Measurements from ENCODE around the gene LSM2.
"Not testable (repeated sequence)": the region's sequence is repeated elsewhere in the genome, so short reads cannot be mapped to it uniquely, and the experiment has no call there.

Gene LSM2

GRCh38 chr6:31822036-31822821 lies 15.5 kb upstream of the LSM2 start:
- peak overlapping the region; percentile 98 for H3K27ac ChIP-seq (ENCODE audit: low read depth, low read length)

GRCh38 chr6:31821301-31822035 lies 14.7 kb upstream of the LSM2 start:
- peak overlapping the region; percentile 82 for H3K4me3 ChIP-seq (ENCODE audit: low read length)
- peak overlapping the region; percentile 70 for H3K9ac ChIP-seq (ENCODE audit: low read length)
- peak overlapping the region; percentile 98 for H3K27ac ChIP-seq (ENCODE audit: low read depth, low read length)
- H3K27me3 ChIP-seq (ENCODE audit: control insufficient read depth, insufficient read depth, low read length) = no peaks in the 10 kb centered on the region
- H3K4me1 ChIP-seq (ENCODE audit: control insufficient read depth, insufficient read depth, low read length) = peaks cover 15% of the 10 kb centered on the region
- no peaks in the 10 kb centered on the region for H3K36me3 ChIP-seq (ENCODE audit: control insufficient read depth, insufficient read depth, low read length)

More at GRCh38 chr6:31822036-31822821, 15.5 kb upstream of the LSM2 start:
- Histone ChIP-seq H3K27me3 (ENCODE audit: control insufficient read depth, insufficient read depth, low read length) (no peaks in the 10 kb centered on the region), H3K4me1 (ENCODE audit: control insufficient read depth, insufficient read depth, low read length) (peaks cover 15% of the 10 kb centered on the region), H3K36me3 (ENCODE audit: control insufficient read depth, insufficient read depth, low read length) (no peaks in the 10 kb centered on the region), H3K9ac (ENCODE audit: low read length) (peak overlapping the region; percentile 50), H3K4me3 (ENCODE audit: low read length) (peak overlapping the region; percentile 82)

GRCh38 chr6:31820399-31820798 lies 13.6 kb upstream of the LSM2 start:
- H3K27ac ChIP-seq (ENCODE audit: low read depth, low read length); H3K36me3 ChIP-seq (ENCODE audit: control insufficient read depth, insufficient read depth, low read length); H3K27me3 ChIP-seq (ENCODE audit: control insufficient read depth, insufficient read depth, low read length); H3K9ac ChIP-seq (ENCODE audit: low read length): not testable (repeated sequence)
- Histone ChIP-seq H3K4me1 (ENCODE audit: control insufficient read depth, insufficient read depth, low read length) (peaks cover 13% of the 10 kb centered on the region), H3K4me3 (ENCODE audit: low read length) (peak overlapping the region; percentile 8)

- no peak overlapping the region for H3K4me3 ChIP-seq (ENCODE audit: low read length)
- H3K36me3 ChIP-seq (ENCODE audit: control insufficient read depth, insufficient read depth, low read length) = no peaks in the 10 kb centered on the region
- no peaks in the 10 kb centered on the region for H3K27me3 ChIP-seq (ENCODE audit: control insufficient read depth, insufficient read depth, low read length)
- H3K9ac ChIP-seq (ENCODE audit: low read length) = no peak overlapping the region
- peak overlapping the region; percentile 50 for H3K27ac ChIP-seq (ENCODE audit: low read depth, low read length)
- peaks cover 13% of the 10 kb centered on the region for H3K4me1 ChIP-seq (ENCODE audit: control insufficient read depth, insufficient read depth, low read length)
These were observed 13.1 kb upstream of the LSM2 start for GRCh38 chr6:31819871-31820299.

- Histone ChIP-seq H3K4me1 (ENCODE audit: control insufficient read depth, insufficient read depth, low read length) (peaks cover 14% of the 10 kb centered on the region), H3K27ac (ENCODE audit: low read depth, low read length) (peak overlapping the region; percentile 52), H3K4me3 (ENCODE audit: low read length) (peak overlapping the region; percentile 59)
- not testable (repeated sequence) for H3K9ac ChIP-seq (ENCODE audit: low read length); H3K36me3 ChIP-seq (ENCODE audit: control insufficient read depth, insufficient read depth, low read length); H3K27me3 ChIP-seq (ENCODE audit: control insufficient read depth, insufficient read depth, low read length)
These were observed 11.3 kb upstream of the LSM2 start for GRCh38 chr6:31817929-31818511.

DNA sequence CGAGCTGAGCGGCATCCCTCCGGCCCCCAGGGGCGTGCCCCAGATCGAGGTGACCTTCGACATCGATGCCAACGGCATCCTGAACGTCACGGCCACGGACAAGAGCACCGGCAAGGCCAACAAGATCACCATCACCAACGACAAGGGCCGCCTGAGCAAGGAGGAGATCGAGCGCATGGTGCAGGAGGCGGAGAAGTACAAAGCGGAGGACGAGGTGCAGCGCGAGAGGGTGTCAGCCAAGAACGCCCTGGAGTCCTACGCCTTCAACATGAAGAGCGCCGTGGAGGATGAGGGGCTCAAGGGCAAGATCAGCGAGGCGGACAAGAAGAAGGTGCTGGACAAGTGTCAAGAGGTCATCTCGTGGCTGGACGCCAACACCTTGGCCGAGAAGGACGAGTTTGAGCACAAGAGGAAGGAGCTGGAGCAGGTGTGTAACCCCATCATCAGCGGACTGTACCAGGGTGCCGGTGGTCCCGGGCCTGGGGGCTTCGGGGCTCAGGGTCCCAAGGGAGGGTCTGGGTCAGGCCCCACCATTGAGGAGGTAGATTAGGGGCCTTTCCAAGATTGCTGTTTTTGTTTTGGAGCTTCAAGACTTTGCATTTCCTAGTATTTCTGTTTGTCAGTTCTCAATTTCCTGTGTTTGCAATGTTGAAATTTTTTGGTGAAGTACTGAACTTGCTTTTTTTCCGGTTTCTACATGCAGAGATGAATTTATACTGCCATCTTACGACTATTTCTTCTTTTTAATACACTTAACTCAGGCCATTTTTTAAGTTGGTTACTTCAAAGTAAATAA lies 10.6 kb upstream of the LSM2 start:
- not testable (repeated sequence) for H3K4me1 ChIP-seq (ENCODE audit: control insufficient read depth, insufficient read depth, low read length); H3K36me3 ChIP-seq (ENCODE audit: control insufficient read depth, insufficient read depth, low read length); H3K9ac ChIP-seq (ENCODE audit: low read length); H3K27me3 ChIP-seq (ENCODE audit: control insufficient read depth, insufficient read depth, low read length)
- peak overlapping the region; percentile 59 for H3K4me3 ChIP-seq (ENCODE audit: low read length)
- H3K27ac ChIP-seq (ENCODE audit: low read depth, low read length) = peak overlapping the region; percentile 52

DNA sequence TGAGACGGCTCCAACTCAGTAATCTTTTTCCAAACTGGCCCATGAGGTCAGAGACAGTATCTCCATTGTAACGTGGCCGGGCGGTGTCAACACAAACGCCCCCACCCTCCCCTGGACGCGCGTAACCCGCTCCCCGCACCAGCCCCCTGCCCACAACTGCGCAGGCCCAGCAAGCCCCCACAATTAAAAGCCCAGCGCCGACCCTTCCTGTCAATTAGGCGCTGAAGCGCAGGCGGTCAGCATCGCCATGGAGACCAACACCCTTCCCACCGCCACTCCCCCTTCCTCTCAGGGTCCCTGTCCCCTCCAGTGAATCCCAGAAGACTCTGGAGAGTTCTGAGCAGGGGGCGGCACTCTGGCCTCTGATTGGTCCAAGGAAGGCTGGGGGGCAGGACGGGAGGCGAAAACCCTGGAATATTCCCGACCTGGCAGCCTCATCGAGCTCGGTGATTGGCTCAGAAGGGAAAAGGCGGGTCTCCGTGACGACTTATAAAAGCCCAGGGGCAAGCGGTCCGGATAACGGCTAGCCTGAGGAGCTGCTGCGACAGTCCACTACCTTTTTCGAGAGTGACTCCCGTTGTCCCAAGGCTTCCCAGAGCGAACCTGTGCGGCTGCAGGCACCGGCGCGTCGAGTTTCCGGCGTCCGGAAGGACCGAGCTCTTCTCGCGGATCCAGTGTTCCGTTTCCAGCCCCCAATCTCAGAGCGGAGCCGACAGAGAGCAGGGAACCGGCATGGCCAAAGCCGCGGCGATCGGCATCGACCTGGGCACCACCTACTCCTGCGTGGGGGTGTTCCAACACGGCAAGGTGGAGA lies 8.5 kb upstream of the LSM2 start, which contains the start of the genes HSPA1A and HSPA1L:
Gene HSPA1A, plus strand, starts transcription at position 519 of the 814 bp plus-strand sequence. Its CDS starts 214 bp downstream, at position 733.
Gene HSPA1L, minus strand, starts transcription at position 259 of the 814 bp plus-strand sequence. CDS start 3,311 bp downstream, outside the sequence.
- peak within 1 kb of the TSS; percentile 90 for H3K9ac ChIP-seq (ENCODE audit: low read length)
- peaks cover 6% of the 10 kb centered on the region for H3K4me1 ChIP-seq (ENCODE audit: control insufficient read depth, insufficient read depth, low read length)
- no peaks in the 10 kb centered on the region for H3K36me3 ChIP-seq (ENCODE audit: control insufficient read depth, insufficient read depth, low read length)
- peak within 1 kb of the TSS; percentile 97 for H3K27ac ChIP-seq (ENCODE audit: low read depth, low read length)
- no peaks in the 10 kb centered on the region for H3K27me3 ChIP-seq (ENCODE audit: control insufficient read depth, insufficient read depth, low read length)
- peak within 1 kb of the TSS; percentile 97 for H3K4me3 ChIP-seq (ENCODE audit: low read length)

DNA sequence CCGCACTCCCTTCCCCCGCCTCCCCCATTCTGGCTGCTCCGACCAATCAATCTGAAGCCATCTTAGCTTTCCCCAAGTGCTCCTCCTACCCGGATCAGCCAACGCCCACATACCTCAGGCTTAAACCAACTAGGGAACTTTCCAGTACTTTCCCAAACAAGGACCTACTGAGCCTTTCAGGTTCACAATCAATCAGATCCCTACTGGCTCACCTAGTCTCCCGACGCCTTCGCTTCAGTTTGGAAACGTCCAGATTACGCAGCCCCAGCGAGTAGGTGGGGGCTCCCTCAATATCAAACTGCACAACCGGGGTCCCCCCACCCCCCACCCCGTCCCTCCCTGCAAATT lies 7.9 kb upstream of the LSM2 start:
- Histone ChIP-seq H3K4me1 (ENCODE audit: control insufficient read depth, insufficient read depth, low read length) (peaks cover 6% of the 10 kb centered on the region), H3K27ac (ENCODE audit: low read depth, low read length) (peak overlapping the region; percentile 97), H3K9ac (ENCODE audit: low read length) (no peak overlapping the region), H3K4me3 (ENCODE audit: low read length) (peak overlapping the region; percentile 48), H3K27me3 (ENCODE audit: control insufficient read depth, insufficient read depth, low read length) (no peaks in the 10 kb centered on the region), H3K36me3 (ENCODE audit: control insufficient read depth, insufficient read depth, low read length) (no peaks in the 10 kb centered on the region)

DNA sequence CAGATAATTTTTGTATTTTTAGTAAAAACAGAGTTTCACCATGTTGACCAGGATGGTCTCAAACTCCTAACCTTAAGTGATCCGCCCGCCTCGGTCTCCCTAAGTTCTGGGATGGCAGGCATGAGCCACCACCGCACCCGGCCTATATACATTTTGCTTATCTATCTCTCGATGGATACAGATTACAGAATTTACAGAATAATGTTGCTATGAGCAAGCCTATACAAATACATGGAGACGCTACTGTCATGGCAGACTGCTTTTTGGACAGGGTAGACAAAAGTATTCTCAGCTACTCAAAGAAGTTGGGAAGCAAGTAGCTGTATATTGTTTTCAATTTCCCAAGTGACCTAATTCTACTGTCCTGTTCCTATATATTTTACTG lies 6.7 kb upstream of the LSM2 start:
- no peaks in the 10 kb centered on the region for H3K27me3 ChIP-seq (ENCODE audit: control insufficient read depth, insufficient read depth, low read length)
- no peak overlapping the region for H3K9ac ChIP-seq (ENCODE audit: low read length)
- H3K36me3 ChIP-seq (ENCODE audit: control insufficient read depth, insufficient read depth, low read length) = no peaks in the 10 kb centered on the region
- H3K4me3 ChIP-seq (ENCODE audit: low read length) = peak overlapping the region; percentile 22
- H3K4me1 ChIP-seq (ENCODE audit: control insufficient read depth, insufficient read depth, low read length) = peaks cover 6% of the 10 kb centered on the region
- H3K27ac ChIP-seq (ENCODE audit: low read depth, low read length) = peak overlapping the region; percentile 84

- Histone ChIP-seq H3K36me3 (ENCODE audit: control insufficient read depth, insufficient read depth, low read length) (no peaks in the 10 kb centered on the region), H3K27ac (ENCODE audit: low read depth, low read length) (no peak overlapping the region), H3K27me3 (ENCODE audit: control insufficient read depth, insufficient read depth, low read length) (no peaks in the 10 kb centered on the region), H3K9ac (ENCODE audit: low read length) (no peak overlapping the region), H3K4me1 (ENCODE audit: control insufficient read depth, insufficient read depth, low read length) (peaks cover 7% of the 10 kb centered on the region), H3K4me3 (ENCODE audit: low read length) (no peak overlapping the region)
These were observed 4.9 kb upstream of the LSM2 start for GRCh38 chr6:31811645-31812044.

GRCh38 chr6:31808599-31808998 lies 1.8 kb upstream of the LSM2 start:
- H3K36me3 ChIP-seq (ENCODE audit: control insufficient read depth, insufficient read depth, low read length); H3K27ac ChIP-seq (ENCODE audit: low read depth, low read length); H3K9ac ChIP-seq (ENCODE audit: low read length); H3K27me3 ChIP-seq (ENCODE audit: control insufficient read depth, insufficient read depth, low read length); H3K4me3 ChIP-seq (ENCODE audit: low read length): not testable (repeated sequence)
- peaks cover 13% of the 10 kb centered on the region for H3K4me1 ChIP-seq (ENCODE audit: control insufficient read depth, insufficient read depth, low read length)
